ENCODE measurements around the gene TBC1D9. TPM values are rescaled to one million over a fixed set of nuclear protein-coding genes. Genes with fewer than 3 reads are reported as not detected.

The TBC1D9 gene
- total and polyA plus RNA-seq, 2 donors (not counting 1 experiment from before 2014, with no cell fraction given) = 48.9 to 235 TPM

GRCh38 chr4:140752291-140753068, 3.7 kb downstream of the TBC1D9 start:
- no peak for DNase-seq

More at GRCh38 chr4:140752291-140753068, 3.7 kb downstream of the TBC1D9 start:
- intact Hi-C loops (cut with micrococcal nuclease) = loop anchor here (10.0 kb wide), 1 partner anchor 378 kb away; the partner anchor contains the start of gene SCOC
- POLR2A ChIA-PET = interaction anchor here (1.4 to 2.6 kb wide), 2 partner anchors 9 to 32 kb away, joined by 6 to 14 read pairs; no protein-coding TSS in a partner anchor
- Histone ChIP-seq H3K36me3 (replicated peaks in 1 of 2; ENCODE audit: control extremely low read depth in 1 of 2, control insufficient read depth in 1 of 2, extremely low read depth in 1 of 2, insufficient read depth in 2 of 2, low read length in 1 of 2) (peaks cover 4 to 9% of the 10 kb centered on the region in 2 experiments), H3K27ac (ENCODE audit: low read length in 2 of 2) (peak overlapping the region; percentile 44 to 64), H3K4me1 (ENCODE audit: control insufficient read depth in 2 of 2, insufficient read depth in 2 of 2, low read length in 2 of 2) (peaks cover 35 to 63% of the 10 kb centered on the region in 2 donors), H3K27me3 (replicated peaks in 1 of 4; ENCODE audit: control extremely low read depth in 1 of 4, control insufficient read depth in 3 of 4, insufficient read depth in 4 of 4, low read length in 3 of 4) (no peaks in the 10 kb centered on the region), H3K4me2 (replicated peaks; ENCODE audit: low read depth, low read length, poor library complexity, severe bottlenecking) (peak overlapping the region; percentile 93), H3K79me2 (ENCODE audit: control insufficient read depth, insufficient read depth, low read length) (peaks cover 91% of the 10 kb centered on the region), H3K9ac (ENCODE audit: low read length) (peak overlapping the region; percentile 96), H2AFZ (ENCODE audit: insufficient read depth, low read depth, low read length, poor library complexity, severe bottlenecking) (no peak overlapping the region), H4K20me1 (ENCODE audit: control insufficient read depth, insufficient read depth, low read length, poor library complexity, severe bottlenecking) (no peaks in the 10 kb centered on the region), H3K9me3 (ENCODE audit: control extremely low read depth in 1 of 3, control insufficient read depth in 2 of 3, insufficient read depth in 1 of 3, low read length in 2 of 3) (peaks cover 0 to 8% (median 7%) of the 10 kb centered on the region in 3 donors), H3K4me3 (ENCODE audit: control extremely low read depth in 1 of 5, extremely low read depth in 1 of 5, insufficient read depth in 1 of 5, low read depth in 2 of 5, low read length in 4 of 5) (peak overlapping the region in 4 of 5 experiments; percentile 9 to 95 (median 54))
- Mint-ChIP-seq H3K4me3 (peak overlapping the region; percentile 97), H3K9me3 (ENCODE audit: insufficient read depth) (no peaks in the 10 kb centered on the region), H3K4me1 (peaks cover 62% of the 10 kb centered on the region), H3K27me3 (no peaks in the 10 kb centered on the region), H3K27ac (peak overlapping the region; percentile 76)
- CTCF ChIA-PET = interaction anchor here (0.8 to 1.9 kb wide), 7 partner anchors 7 to 99 kb away, joined by 3 to 12 read pairs (median 4); no protein-coding TSS in a partner anchor
- no peak for ATAC-seq (ENCODE audit: low read depth)
- no peak for TF ChIP-seq EZH2 (IDR thresholded peaks at IDR 0.05; ENCODE audit: borderline replicate concordance, insufficient read depth, low read depth, low read length, poor library complexity, severe bottlenecking)
- TF ChIP-seq CTCF (IDR thresholded peaks at IDR 0.05) = no peak

All from B cell (primary cell).